ENCODE measurements around the gene MAP3K15.

- TF ChIP-seq CTCF (IDR thresholded peaks at IDR 0.05) (no peak), POLR2AphosphoS5 (IDR thresholded peaks at IDR 0.05) (no peak), POLR2A (IDR thresholded peaks at IDR 0.05) (no peak)
These were observed 2.7 kb upstream of the MAP3K15 start for GRCh38 chrX:19517965-19518364.
